ES-I3 (cell line): Measurements from ENCODE around the gene TRIP10.
A peak's percentile ranks its signal among the peaks of the same experiment; 100 is the strongest.

Experiments
- H3K36me3 ChIP-seq: 2 replicates; pipeline ENCODE4 v1.6.1; 2013; ENCODE audit warnings: mild to moderate bottlenecking, low read length, control low read depth, moderate library complexity; ENCODE audit not compliant: insufficient read depth
- H3K4me1 ChIP-seq: 2 replicates; pipeline ENCODE4 v1.6.1; 2013; ENCODE audit warnings: mild to moderate bottlenecking, control low read depth, low read length; ENCODE audit not compliant: insufficient read depth
- H3K9ac ChIP-seq: 2 replicates; pipeline ENCODE4 v1.6.1; 2013; ENCODE audit warnings: low read depth, mild to moderate bottlenecking, low read length, moderate library complexity
- H3K9me3 ChIP-seq: 2 replicates; pipeline ENCODE4 v1.6.1; 2013; ENCODE audit warnings: mild to moderate bottlenecking, low read length, moderate library complexity; ENCODE audit not compliant: control insufficient read depth, insufficient read depth

The TRIP10 gene, protein sequence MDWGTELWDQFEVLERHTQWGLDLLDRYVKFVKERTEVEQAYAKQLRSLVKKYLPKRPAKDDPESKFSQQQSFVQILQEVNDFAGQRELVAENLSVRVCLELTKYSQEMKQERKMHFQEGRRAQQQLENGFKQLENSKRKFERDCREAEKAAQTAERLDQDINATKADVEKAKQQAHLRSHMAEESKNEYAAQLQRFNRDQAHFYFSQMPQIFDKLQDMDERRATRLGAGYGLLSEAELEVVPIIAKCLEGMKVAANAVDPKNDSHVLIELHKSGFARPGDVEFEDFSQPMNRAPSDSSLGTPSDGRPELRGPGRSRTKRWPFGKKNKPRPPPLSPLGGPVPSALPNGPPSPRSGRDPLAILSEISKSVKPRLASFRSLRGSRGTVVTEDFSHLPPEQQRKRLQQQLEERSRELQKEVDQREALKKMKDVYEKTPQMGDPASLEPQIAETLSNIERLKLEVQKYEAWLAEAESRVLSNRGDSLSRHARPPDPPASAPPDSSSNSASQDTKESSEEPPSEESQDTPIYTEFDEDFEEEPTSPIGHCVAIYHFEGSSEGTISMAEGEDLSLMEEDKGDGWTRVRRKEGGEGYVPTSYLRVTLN

DNA sequence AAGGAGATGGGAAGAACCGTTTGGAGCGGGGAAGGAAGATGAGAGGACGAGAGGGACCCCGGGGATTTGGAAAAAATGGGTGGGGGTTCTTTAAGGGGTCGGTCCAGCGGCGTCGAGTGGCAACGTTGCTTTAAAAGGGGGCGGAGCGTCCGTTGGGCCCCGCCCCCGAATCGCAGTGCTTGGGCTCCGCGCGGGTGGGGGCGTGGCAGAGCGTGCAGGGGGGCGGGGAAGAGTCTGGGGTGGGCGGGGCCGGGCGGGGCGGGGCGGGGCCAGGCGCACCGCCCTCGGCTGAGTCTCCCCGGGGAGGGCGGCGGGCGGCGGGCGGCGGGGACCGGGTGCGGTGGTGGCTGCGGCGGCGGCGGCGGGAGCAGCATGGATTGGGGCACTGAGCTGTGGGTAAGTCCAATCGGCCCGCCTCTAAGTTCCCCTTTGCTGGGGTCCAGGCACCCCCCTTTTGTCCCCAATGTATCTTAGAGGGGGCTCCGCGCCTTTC lies at the start of gene TRIP10:
Gene TRIP10, plus strand, starts transcription at position 291 of the 493 bp plus-strand sequence. Its CDS starts 82 bp downstream, at position 373.
- Histone ChIP-seq H3K36me3 (peaks cover 4% of the 10 kb centered on the region; the same call in 1 of the 2 replicates), H3K9me3 (no peaks in the 10 kb centered on the region), H3K9ac (peak within 1 kb of the TSS; percentile 91), H3K4me1 (peaks cover 34% of the 10 kb centered on the region)

DNA sequence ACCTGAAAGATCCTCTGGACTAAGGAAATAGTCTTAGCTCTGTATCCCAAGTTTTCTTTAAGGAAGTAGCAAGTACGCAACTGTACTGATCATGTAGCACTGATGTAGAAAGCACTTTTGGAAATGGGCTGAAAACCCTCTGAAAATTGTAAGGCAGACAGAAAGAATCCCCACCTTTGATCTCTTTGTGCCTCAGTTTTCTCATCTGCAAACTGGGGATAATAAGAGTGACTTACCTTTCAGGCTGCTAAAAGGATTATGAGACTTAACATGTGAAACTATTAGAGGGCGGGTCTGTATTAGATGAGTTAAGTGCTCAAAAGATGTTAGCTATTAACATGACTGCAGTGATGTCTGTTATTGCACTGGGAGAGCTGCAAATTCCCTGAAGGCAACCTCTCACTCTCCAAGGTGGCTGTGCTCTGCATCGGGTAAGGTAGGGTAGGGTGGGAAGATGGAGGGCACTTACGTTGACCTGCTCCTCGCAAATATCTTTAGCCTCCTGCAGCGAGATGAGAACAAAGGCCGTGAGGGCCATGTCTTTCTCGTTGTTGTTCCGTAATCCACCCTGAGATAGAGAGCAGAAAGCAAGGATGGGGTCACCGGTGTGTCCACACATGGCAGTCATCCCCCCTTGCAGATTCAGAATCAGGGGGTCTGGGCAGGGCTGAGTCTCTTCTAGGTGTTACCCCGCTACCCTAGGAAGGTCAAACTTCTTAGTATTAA lies 49.2 kb upstream of the TRIP10 start:
- no peaks in the 10 kb centered on the region for H3K9me3 ChIP-seq
- H3K36me3 ChIP-seq = no peaks in the 10 kb centered on the region; the same call in 1 of the 2 replicates
- H3K4me1 ChIP-seq = no peaks in the 10 kb centered on the region
- no peak overlapping the region for H3K9ac ChIP-seq

DNA sequence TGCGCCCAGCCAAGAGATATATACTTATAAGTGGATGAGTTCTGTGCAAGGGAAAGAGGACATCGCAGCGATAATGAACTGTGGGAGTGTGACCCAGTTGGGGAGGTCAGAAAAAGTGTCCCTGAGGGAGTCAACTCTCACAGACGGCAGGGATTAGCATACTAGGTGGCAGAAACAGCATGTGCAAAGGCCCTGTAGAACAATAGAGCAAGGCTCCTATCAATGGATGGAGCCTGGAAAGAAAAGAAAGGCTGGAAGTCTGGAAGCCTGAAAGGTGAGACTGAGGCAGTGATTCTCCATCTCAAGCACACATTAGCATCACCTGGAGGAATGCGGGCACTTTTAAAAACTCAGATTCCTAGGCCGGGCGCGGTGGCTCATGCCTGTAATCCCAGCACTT lies 48.1 kb upstream of the TRIP10 start:
- Histone ChIP-seq H3K9me3 (no peaks in the 10 kb centered on the region), H3K36me3 (no peaks in the 10 kb centered on the region; the same call in 1 of the 2 replicates)

DNA sequence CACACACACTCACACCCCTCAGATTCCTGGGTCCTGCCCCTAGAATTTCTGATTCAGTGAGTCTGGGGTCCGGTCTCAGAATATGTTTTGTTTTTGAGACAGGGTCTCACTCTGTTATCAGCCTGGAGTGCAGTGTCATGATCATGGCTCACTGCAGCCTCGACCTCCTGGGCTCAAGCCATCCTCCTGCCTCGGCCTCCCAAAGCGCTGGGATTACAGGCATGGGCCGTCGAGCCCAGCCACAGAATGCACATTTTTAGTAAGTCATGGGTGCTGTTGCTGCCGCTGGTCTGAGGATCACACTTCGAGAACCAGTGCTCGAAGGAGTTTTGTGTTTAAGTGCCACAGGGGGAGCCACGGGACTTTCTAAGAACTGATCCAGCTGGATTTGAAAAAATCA lies 47.5 kb upstream of the TRIP10 start:
- Histone ChIP-seq H3K9ac (no peak overlapping the region), H3K36me3 (no peaks in the 10 kb centered on the region; the same call in 1 of the 2 replicates)

More for the DNA sequence above, 48.1 kb upstream of the TRIP10 start:
- Histone ChIP-seq H3K4me1 (no peaks in the 10 kb centered on the region), H3K9ac (no peak overlapping the region)

GRCh38 chr19:6693056-6693471 lies 46.4 kb upstream of the TRIP10 start:
- Histone ChIP-seq H3K9ac (no peak overlapping the region), H3K36me3 (no peaks in the 10 kb centered on the region; the same call in 1 of the 2 replicates), H3K4me1 (no peaks in the 10 kb centered on the region), H3K9me3 (no peaks in the 10 kb centered on the region)

More for the DNA sequence above, 47.5 kb upstream of the TRIP10 start:
- no peaks in the 10 kb centered on the region for H3K9me3 ChIP-seq
- H3K4me1 ChIP-seq = no peaks in the 10 kb centered on the region

DNA sequence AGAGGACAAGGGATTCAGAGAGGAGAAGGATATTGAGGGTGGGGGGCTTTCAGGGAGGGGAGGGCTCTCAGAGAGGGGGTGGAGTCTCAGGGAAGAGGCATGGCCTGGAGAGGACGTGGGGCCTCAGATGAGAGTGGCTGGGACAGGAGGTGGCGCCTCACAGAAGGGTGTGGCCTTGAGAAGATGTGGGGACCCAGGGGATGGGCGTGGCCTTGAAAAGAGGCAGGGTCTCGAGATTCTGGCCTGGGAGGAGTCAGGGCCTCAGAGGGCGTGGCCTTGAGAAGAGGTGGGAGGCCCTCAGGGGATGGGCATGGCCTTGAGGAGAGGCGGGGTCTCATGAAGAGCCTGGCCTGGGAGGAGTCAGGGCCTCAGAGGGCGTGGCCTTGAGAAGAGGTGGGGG lies 45.8 kb upstream of the TRIP10 start:
- Histone ChIP-seq H3K9ac (no peak overlapping the region), H3K9me3 (no peaks in the 10 kb centered on the region), H3K4me1 (no peaks in the 10 kb centered on the region), H3K36me3 (no peaks in the 10 kb centered on the region; the same call in 1 of the 2 replicates)

- H3K9me3 ChIP-seq = no peaks in the 10 kb centered on the region
- H3K4me1 ChIP-seq = no peaks in the 10 kb centered on the region
- no peaks in the 10 kb centered on the region; the same call in 1 of the 2 replicates for H3K36me3 ChIP-seq
- H3K9ac ChIP-seq = no peak overlapping the region
Observed at GRCh38 chr19:6694147-6694815, 45.2 kb upstream of the TRIP10 start.

DNA sequence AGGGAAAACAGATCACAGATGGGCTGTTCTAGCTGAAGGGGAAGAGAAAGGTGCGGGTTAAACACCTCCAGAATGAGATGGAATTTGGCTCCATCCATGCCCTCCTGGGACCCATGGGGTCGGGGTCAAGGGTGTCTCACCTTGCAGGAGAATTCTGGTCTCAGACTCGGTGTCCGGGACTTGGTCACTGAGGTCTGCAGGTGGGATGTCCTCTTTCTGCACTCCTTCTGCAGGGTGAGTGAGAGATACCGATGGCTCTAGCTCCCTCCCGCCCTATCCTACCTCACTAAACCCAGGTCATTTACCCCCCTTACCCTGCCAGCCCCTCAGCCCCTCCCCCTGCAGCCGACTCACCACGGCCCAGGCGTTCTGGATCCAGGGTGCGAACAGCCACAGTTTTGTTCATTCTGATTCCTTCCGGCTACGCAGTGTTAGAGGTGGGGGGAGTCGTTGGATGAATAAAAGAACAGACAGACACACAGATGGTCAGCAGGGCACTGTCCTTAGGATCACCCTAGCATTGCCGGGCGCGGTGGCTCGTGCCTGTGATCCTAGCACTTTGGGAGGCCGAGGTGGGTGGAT lies 43.1 kb upstream of the TRIP10 start:
- Histone ChIP-seq H3K9me3 (no peaks in the 10 kb centered on the region), H3K36me3 (no peaks in the 10 kb centered on the region; the same call in 1 of the 2 replicates), H3K4me1 (no peaks in the 10 kb centered on the region), H3K9ac (no peak overlapping the region)

- H3K9ac ChIP-seq = no peak overlapping the region
Observed at GRCh38 chr19:6697291-6697690, 42.2 kb upstream of the TRIP10 start.

DNA sequence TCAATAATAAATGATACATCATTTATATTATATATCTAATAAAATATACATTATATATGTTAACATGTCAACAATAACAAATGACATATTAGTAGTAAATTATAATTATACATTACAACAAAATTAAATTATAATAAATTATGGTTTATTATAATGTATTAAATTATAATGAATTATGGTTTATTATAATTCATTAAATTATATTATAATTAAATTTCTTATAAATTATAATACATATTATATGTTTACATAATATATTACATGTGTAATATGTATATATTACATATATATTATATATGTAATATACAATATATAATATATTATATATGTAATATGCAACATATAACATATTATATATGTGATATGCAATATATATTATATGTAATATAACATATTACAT lies 39.5 kb upstream of the TRIP10 start:
- H3K4me1 ChIP-seq = no peaks in the 10 kb centered on the region
- H3K9ac ChIP-seq = no peak overlapping the region
- H3K9me3 ChIP-seq = no peaks in the 10 kb centered on the region
- no peaks in the 10 kb centered on the region for H3K36me3 ChIP-seq

More at GRCh38 chr19:6697291-6697690, 42.2 kb upstream of the TRIP10 start:
- Histone ChIP-seq H3K4me1 (no peaks in the 10 kb centered on the region), H3K36me3 (no peaks in the 10 kb centered on the region; the same call in 1 of the 2 replicates), H3K9me3 (no peaks in the 10 kb centered on the region)

DNA sequence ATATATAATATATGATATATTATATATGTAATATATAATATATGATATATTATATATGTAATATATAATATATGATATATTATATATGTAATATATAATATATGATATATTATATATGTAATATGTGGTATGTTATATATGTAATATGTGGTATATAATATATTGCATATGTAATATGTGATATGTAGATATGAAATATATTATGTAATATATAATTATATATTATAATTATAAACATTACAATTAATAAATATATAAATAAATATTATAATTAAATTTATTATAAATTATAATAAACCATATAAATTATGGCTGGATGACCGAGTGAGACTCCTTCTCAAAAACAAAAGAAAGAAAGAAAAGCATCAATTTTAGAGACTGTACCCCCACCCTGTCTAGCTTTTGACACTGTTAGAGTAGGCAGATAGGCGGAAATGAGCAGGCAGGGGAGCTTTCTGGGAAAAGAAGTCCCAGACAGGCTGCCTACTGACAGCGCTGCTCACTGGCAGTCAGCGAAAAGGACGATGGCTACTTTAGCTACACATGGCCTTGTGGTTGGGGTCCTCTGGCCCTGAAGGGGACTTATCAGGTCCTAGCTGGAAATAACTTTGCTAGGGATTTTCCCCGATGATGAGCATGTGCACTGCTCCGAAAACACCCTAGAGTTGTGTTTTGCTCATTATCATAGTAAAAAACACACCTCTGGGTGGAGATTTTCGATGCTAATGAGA lies 38.7 kb upstream of the TRIP10 start:
- Histone ChIP-seq H3K9me3 (no peaks in the 10 kb centered on the region), H3K9ac (no peak overlapping the region), H3K4me1 (no peaks in the 10 kb centered on the region), H3K36me3 (no peaks in the 10 kb centered on the region)

DNA sequence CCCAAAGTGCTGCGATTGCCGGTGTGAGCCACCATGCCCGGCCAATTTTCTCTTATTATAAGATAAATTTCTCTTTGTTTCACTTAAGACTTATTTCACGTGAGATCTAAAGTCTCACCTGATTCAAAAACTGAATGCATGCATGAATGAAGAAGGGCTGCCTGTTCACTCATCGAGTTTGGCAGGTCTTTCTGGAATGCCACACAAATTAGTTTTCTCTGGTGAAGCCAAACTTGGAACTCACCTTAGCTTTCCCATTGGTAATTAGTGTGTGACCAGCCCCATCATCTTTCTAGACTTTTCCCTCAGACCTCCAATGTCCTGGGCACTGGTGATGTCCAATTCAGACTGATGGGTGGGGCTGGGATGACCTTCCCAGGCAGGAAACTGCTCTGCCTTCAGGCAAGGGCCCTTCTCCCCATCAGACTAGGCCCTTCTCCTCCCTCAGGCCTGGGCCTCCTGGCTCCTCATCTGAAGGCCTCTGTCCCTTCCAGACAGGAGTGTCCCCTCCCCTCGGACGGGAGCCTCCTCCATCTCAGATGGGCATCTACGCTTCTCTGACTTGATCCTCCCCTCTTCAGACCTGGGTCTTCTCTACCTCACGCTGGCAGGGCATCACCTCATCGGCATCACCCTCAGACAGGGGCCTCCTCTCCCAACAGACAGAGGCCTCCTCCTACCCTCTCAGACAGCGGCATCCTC lies 33.4 kb upstream of the TRIP10 start:
- no peak overlapping the region for H3K9ac ChIP-seq
- no peaks in the 10 kb centered on the region for H3K9me3 ChIP-seq
- no peaks in the 10 kb centered on the region for H3K4me1 ChIP-seq
- H3K36me3 ChIP-seq = no peaks in the 10 kb centered on the region

- no peaks in the 10 kb centered on the region for H3K36me3 ChIP-seq
- no peak overlapping the region for H3K9ac ChIP-seq
- no peaks in the 10 kb centered on the region for H3K9me3 ChIP-seq
- H3K4me1 ChIP-seq = no peaks in the 10 kb centered on the region
Observed at GRCh38 chr19:6706633-6706958, 32.9 kb upstream of the TRIP10 start.
